GM18505 (cell line): ENCODE data around the gene STX16.

ENCODE experiments used
- ATAC-seq: cut with Tn5 transposase; IDR thresholded peaks from one replicate; pipeline ENCODE4 v1.9.1; 2021; ENCODE audit not compliant: unreplicated experiment
- POLR2A ChIP-seq: IDR thresholded peaks from 4 replicates; pipeline ENCODE4 v1.6.1; 2011; ENCODE audit warnings: borderline replicate concordance; ENCODE audit not compliant: insufficient read depth, insufficient read length; ENCODE audit errors: extremely low read depth

STX16 gene

GRCh38 chr20:58693226-58694006 lies 42.3 kb downstream of the STX16 start:
- ATAC-seq, result peak; percentile 26
- no peak for TF ChIP-seq POLR2A

GRCh38 chr20:58694241-58695083 lies 43.4 kb downstream of the STX16 start:
- TF ChIP-seq POLR2A, result no peak
- ATAC-seq, result no peak

- TF ChIP-seq POLR2A, result no peak
- no peak for ATAC-seq
Measured at GRCh38 chr20:58695084-58695722, 44.1 kb downstream of the STX16 start.

- ATAC-seq, result no peak
- no peak for TF ChIP-seq POLR2A
Measured at GRCh38 chr20:58695895-58696375, 44.9 kb downstream of the STX16 start.

GRCh38 chr20:58696411-58696961 lies 45.4 kb downstream of the STX16 start:
- no peak for TF ChIP-seq POLR2A
- no peak for ATAC-seq

- no peak for ATAC-seq
- TF ChIP-seq POLR2A, result no peak
Measured at GRCh38 chr20:58697201-58697866, 46.3 kb downstream of the STX16 start.

- TF ChIP-seq POLR2A, result no peak
- no peak for ATAC-seq
Measured at GRCh38 chr20:58697867-58698703, 47.0 kb downstream of the STX16 start.

- TF ChIP-seq POLR2A, result no peak
- ATAC-seq, result no peak
Measured at GRCh38 chr20:58698741-58699622, 47.9 kb downstream of the STX16 start.

- ATAC-seq, result no peak
- TF ChIP-seq POLR2A, result no peak
Measured at GRCh38 chr20:58699623-58700107, 48.6 kb downstream of the STX16 start.

- TF ChIP-seq POLR2A, result no peak
- ATAC-seq, result no peak
Measured at GRCh38 chr20:58700121-58700821, 49.2 kb downstream of the STX16 start.

- no peak for TF ChIP-seq POLR2A
- no peak for ATAC-seq
Measured at GRCh38 chr20:58700823-58701222, 49.7 kb downstream of the STX16 start.
